GM12801 (cell line): ENCODE data around the gene KEAP1.

Experiments
- TF ChIP-seq, protein P1 (sequence below): IDR thresholded peaks from one replicate; pipeline ENCODE4 v1.5.1; 2011; ENCODE audit warnings: control low read depth; ENCODE audit not compliant: insufficient read length; ENCODE audit errors: extremely low read depth

KEAP1 gene

DNA sequence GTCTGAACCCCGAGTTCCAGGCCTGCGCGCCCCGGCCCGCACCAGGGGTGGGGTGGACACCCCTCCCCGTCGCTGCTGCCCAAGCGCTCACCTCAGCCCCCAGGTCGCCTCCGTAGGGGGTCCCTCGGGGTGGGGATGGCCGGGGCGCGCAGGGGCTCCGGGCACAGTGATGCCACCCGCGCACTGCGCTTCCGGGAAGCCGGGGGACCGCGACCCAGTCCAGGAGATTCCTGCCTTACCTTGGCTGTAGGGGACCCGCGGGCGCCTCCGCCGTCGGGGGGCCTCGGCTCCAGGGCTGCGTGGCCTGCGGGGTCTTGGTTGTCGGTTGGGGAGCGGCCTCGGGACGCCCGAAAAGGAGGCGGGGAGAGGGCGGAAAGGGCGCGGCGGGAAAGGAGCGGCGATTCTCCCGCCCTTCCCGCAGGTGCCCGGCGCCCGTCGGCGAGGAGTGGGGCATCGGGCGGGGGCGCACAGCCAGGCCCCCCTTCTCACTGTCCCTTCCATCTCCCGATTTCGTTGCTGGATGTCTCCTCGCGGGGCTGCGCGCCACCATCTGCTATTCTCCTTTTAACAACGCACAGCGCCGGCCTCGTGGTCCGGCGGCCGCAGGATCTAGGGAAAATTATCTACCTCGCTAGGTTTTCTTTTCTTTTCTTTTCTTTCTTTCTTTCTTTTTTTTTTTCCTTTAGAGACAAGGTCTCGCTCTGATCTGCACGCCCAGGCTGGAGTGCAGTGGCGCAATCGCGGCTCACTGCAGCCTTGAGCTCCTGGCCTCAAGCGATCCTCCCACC is at the start of gene KEAP1:
KEAP1 (minus strand) TSS at position 355 of the 788 bp plus-strand sequence. CDS start 3,323 bp downstream, outside the sequence.
- TF ChIP-seq, protein P1, sequence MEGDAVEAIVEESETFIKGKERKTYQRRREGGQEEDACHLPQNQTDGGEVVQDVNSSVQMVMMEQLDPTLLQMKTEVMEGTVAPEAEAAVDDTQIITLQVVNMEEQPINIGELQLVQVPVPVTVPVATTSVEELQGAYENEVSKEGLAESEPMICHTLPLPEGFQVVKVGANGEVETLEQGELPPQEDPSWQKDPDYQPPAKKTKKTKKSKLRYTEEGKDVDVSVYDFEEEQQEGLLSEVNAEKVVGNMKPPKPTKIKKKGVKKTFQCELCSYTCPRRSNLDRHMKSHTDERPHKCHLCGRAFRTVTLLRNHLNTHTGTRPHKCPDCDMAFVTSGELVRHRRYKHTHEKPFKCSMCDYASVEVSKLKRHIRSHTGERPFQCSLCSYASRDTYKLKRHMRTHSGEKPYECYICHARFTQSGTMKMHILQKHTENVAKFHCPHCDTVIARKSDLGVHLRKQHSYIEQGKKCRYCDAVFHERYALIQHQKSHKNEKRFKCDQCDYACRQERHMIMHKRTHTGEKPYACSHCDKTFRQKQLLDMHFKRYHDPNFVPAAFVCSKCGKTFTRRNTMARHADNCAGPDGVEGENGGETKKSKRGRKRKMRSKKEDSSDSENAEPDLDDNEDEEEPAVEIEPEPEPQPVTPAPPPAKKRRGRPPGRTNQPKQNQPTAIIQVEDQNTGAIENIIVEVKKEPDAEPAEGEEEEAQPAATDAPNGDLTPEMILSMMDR: no peak

DNA sequence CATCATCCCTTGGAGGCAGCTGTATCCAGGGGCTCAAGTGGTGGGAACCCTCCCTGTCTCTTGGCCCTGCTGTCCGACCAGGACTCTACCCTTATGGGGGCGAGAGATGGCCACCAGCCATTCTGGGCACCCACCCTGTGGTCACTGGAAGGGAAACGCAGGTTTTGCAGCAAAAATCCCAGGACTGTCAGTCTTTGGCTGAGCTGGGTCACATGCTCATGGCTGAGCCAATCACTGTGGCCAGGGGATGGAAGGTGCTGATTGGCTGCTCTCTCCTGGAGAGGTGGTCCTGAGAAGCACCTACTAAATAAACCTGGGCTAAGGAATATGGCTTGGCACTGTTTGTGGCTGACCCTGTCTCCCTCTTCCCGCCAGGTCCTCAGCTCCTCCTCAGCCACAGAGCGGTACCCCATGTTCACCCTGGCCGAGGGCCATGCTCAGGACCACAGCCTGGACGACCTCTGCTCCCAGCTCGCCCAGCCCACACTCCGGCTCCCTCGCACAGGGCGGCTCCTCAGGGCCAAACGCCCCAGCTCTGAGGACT is 49.4 kb upstream of the KEAP1 start:
- TF ChIP-seq, protein P1: no peak

DNA sequence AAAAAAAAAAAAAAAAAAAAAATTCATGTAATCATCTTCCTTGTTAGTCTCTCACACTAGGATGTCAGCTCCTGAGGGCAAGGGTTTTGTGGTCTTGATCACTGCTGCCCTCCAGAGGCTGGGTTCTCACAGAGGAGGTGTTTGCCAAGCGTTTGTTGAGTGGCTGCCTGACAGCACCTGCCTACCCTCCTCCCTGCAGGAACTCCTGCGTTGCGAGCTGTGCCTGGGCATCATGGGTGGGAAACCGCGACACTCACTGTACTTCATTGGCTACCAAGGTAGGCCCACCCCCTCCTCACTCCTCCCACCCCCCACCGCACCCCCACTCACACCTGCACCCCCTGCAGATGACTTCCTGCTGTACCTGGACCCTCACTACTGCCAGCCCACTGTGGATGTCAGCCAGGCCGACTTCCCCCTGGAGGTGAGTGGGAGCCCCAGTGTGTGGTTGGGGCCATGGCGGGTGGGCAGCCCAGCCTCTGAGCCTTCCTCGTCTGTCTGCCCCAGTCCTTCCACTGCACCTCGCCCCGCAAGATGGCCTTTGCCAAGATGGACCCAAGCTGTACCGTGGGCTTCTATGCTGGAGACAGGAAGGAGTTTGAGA is 48.6 kb upstream of the KEAP1 start:
- TF ChIP-seq, protein P1: no peak

DNA sequence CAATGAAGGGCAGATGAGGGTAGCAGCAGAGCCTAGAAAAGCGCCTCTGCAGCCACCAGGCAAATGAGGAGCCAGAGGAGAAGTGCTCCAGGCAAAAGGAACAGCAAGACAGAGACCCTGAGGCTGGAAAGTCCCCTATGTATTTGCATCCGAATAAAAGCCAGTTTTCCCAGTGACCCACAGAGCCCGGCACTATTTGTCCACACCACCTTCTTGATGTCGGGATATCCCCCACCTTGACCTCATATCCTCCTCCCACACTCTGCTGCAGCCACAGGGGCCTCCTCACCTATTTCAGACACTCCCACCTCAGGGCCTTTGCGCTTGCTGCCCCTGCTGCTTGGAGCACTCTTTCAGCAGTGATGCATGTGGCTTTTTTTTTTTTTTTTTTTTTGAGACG is 47.2 kb upstream of the KEAP1 start:
- TF ChIP-seq, protein P1: no peak

DNA sequence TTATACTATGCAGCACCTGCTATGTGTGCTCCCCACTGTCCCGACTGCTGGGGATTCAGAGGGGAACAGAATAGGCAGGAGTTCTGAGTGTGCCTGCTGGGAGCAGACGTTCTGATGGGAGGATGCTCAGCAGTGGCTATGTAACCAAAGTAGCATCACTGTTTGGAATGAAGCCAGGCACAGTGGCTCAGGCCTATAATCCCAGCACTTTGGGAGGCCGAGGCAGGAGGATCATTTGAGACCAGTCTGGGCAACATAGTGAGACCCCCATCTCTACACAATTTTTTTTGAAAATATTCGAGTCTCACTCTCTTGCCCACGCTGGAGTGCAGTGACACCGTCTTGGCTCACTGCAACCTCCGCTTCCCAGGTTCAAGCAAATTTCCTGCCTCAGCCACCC is 46.6 kb upstream of the KEAP1 start:
- TF ChIP-seq, protein P1: no peak

DNA sequence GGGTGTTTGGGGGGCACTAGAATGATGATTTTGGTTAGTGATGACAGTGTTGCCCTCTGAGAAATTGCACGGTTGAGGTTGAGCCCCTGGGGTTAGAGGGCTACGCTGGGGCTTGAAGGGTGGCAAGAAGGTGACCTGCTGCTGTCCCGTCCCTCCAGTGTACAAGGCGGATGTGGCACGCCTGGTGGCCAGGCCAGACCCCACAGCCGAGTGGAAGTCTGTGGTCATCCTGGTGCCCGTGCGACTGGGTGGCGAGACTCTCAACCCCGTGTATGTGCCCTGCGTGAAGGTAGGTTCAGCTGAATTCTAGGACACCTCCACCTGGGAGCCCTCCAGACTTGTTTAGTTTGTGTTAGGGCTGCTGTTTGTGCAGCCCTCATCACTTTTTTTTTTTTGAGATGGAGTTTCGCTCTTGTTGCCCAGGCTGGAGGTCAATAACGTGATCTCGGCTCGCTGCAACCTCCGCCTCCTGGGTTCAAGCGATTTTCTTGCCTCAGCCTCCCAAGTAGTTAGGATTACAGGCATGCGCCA is 45.7 kb upstream of the KEAP1 start:
- TF ChIP-seq, protein P1: no peak

DNA sequence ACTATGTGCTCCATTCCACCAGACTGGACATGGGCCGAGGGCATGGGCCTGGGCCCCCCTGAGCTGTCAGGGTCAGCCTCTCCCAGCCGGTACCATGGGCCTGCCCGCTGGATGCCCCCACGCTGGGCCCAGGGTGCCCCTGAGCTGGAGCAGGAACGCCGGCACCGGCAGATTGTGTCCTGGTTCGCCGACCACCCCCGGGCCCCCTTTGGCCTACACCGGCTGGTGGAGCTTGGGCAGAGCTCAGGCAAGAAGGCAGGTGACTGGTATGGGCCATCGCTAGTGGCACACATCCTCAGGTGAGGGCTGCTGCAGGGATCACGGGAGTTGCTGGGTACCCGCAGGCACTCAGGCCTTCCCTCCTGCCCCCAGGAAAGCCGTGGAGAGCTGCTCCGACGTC is 43.7 kb upstream of the KEAP1 start:
- TF ChIP-seq, protein P1: no peak
